ENCODE results near the gene DUSP9. TPM values are rescaled to one million over a fixed set of nuclear protein-coding genes. Genes with fewer than 3 reads are reported as not detected.
"Not testable (repeated sequence)": the region's sequence is repeated elsewhere in the genome, so short reads cannot be mapped to it uniquely, and the experiment has no call there.

The DUSP9 gene
- total RNA-seq, 1 experiment from 2014 or later, result 2.4 TPM

- H3K27ac ChIP-seq (ENCODE audit: insufficient read length, low read depth, low read length), result no peak overlapping the region
- no peak overlapping the region for H2BK15ac ChIP-seq (ENCODE audit: low read depth, low read length)
- H3K9me3 Mint-ChIP-seq, result peaks cover 60 to 61% of the 10 kb centered on the region in 2 experiments
- WGBS (ENCODE audit: extremely low coverage, insufficient read length, low lambda C conversion rate), result no CpG with 5 or more reads among the region's 12 CpGs
- H3K4me3 Mint-ChIP-seq, result no peak overlapping the region
- H3K4me2 ChIP-seq (ENCODE audit: insufficient read depth, insufficient read length, low read length), result no peak overlapping the region
- H3K4ac ChIP-seq (ENCODE audit: low read depth, low read length), result no peak overlapping the region
- H3K9me3 ChIP-seq (ENCODE audit: control insufficient read depth, low read depth, low read length), result peaks cover 6% of the 10 kb centered on the region
- 0 out of 3 replicates have a peak, but pooled peaks have one; percentile 13 for TF ChIP-seq CTCF (conservative IDR thresholded peaks at IDR 0.05)
- no peaks in the 10 kb centered on the region for H3K79me1 ChIP-seq (ENCODE audit: insufficient read depth, low read depth, low read length, poor library complexity, severe bottlenecking)
- no peak overlapping the region for H2BK120ac ChIP-seq (ENCODE audit: low read depth, low read length, poor library complexity, severe bottlenecking)
- H2AK5ac ChIP-seq (ENCODE audit: insufficient read length, low read length), result no peak overlapping the region
- no peak overlapping the region for H2BK5ac ChIP-seq (ENCODE audit: insufficient read length, low read length)
- H2AFZ ChIP-seq (ENCODE audit: low read length), result no peak overlapping the region
- no peak overlapping the region for H3K23ac ChIP-seq (ENCODE audit: insufficient read length, low read depth, low read length)
- no peak overlapping the region for H3T11ph ChIP-seq (ENCODE audit: low read length)
- no peak overlapping the region for H3K14ac ChIP-seq (ENCODE audit: insufficient read depth, low read length)
- H4K5ac ChIP-seq (ENCODE audit: insufficient read length, low read depth, low read length), result no peak overlapping the region
- H2BK20ac ChIP-seq (ENCODE audit: low read depth, low read length, poor library complexity, severe bottlenecking), result no peak overlapping the region
- H3K9ac ChIP-seq (ENCODE audit: extremely low read depth, insufficient read length, low read length), result no peak overlapping the region
- H2BK12ac ChIP-seq (ENCODE audit: insufficient read length, low read depth, low read length), result no peak overlapping the region
- no peaks in the 10 kb centered on the region for H4K20me1 ChIP-seq (ENCODE audit: control insufficient read depth, insufficient read depth, insufficient read length)
- H3K79me2 ChIP-seq (ENCODE audit: insufficient read depth, low read length), result no peaks in the 10 kb centered on the region
- H4K8ac ChIP-seq (replicated peaks; ENCODE audit: insufficient read length, low read depth, low read length), result no peak overlapping the region
- H4K91ac ChIP-seq (ENCODE audit: insufficient read length, low read depth, low read length), result no peak overlapping the region
- H3K4me1 ChIP-seq (ENCODE audit: insufficient read depth, low read length), result no peaks in the 10 kb centered on the region
- peaks cover 10 to 25% (median 20%) of the 10 kb centered on the region in 3 experiments for H3K36me3 Mint-ChIP-seq (ENCODE audit: insufficient read depth in 1 of 3, low read depth in 3 of 3)
- H3K23me2 ChIP-seq (ENCODE audit: insufficient read length, low read depth, low read length, poor library complexity, severe bottlenecking), result no peaks in the 10 kb centered on the region
- H3K4me1 Mint-ChIP-seq, result peaks cover 11 to 16% of the 10 kb centered on the region in 2 experiments
- H3K27ac Mint-ChIP-seq, result no peak overlapping the region
- no peaks in the 10 kb centered on the region; the same call in 1 of the 2 replicates for H3K27me3 Mint-ChIP-seq (ENCODE audit: low read depth)
- no peaks in the 10 kb centered on the region for H3K27me3 ChIP-seq (ENCODE audit: insufficient read depth, low read length)
- peak; percentile 22 for DNase-seq
- no peak overlapping the region for H3K18ac ChIP-seq (ENCODE audit: insufficient read length, low read depth, low read length)
- no peak overlapping the region for H3K56ac ChIP-seq (ENCODE audit: insufficient read length, low read depth, low read length)
Observed at GRCh38 chrX:153681175-153681574, 34.2 kb downstream of the DUSP9 start.

- not testable (repeated sequence) for H3K9me3 ChIP-seq (ENCODE audit: control insufficient read depth, low read depth, low read length); H3K79me1 ChIP-seq (ENCODE audit: insufficient read depth, low read depth, low read length, poor library complexity, severe bottlenecking); H3K14ac ChIP-seq (ENCODE audit: insufficient read depth, low read length); H4K91ac ChIP-seq (ENCODE audit: insufficient read length, low read depth, low read length); H2BK20ac ChIP-seq (ENCODE audit: low read depth, low read length, poor library complexity, severe bottlenecking); H4K8ac ChIP-seq (replicated peaks; ENCODE audit: insufficient read length, low read depth, low read length); H2BK15ac ChIP-seq (ENCODE audit: low read depth, low read length); H3T11ph ChIP-seq (ENCODE audit: low read length); H3K18ac ChIP-seq (ENCODE audit: insufficient read length, low read depth, low read length); H2AK5ac ChIP-seq (ENCODE audit: insufficient read length, low read length); H2AFZ ChIP-seq (ENCODE audit: low read length); H2BK12ac ChIP-seq (ENCODE audit: insufficient read length, low read depth, low read length); H3K56ac ChIP-seq (ENCODE audit: insufficient read length, low read depth, low read length); H3K4me1 ChIP-seq (ENCODE audit: insufficient read depth, low read length); H3K4me2 ChIP-seq (ENCODE audit: insufficient read depth, insufficient read length, low read length); H3K27ac ChIP-seq (ENCODE audit: insufficient read length, low read depth, low read length); H3K79me2 ChIP-seq (ENCODE audit: insufficient read depth, low read length); H3K27me3 ChIP-seq (ENCODE audit: insufficient read depth, low read length); H3K23ac ChIP-seq (ENCODE audit: insufficient read length, low read depth, low read length); H3K23me2 ChIP-seq (ENCODE audit: insufficient read length, low read depth, low read length, poor library complexity, severe bottlenecking); H2BK5ac ChIP-seq (ENCODE audit: insufficient read length, low read length); H3K27me3 Mint-ChIP-seq (ENCODE audit: low read depth); H2BK120ac ChIP-seq (ENCODE audit: low read depth, low read length, poor library complexity, severe bottlenecking); H4K20me1 ChIP-seq (ENCODE audit: control insufficient read depth, insufficient read depth, insufficient read length); H3K9ac ChIP-seq (ENCODE audit: extremely low read depth, insufficient read length, low read length); H4K5ac ChIP-seq (ENCODE audit: insufficient read length, low read depth, low read length); H3K4ac ChIP-seq (ENCODE audit: low read depth, low read length)
- peak; percentile 22 for DNase-seq
- Mint-ChIP-seq H3K4me3 (0 out of 5 replicates have a peak overlapping the region, but pooled peaks of 1 of the 2 experiments have one; percentile 42), H3K27ac (peak overlapping the region in 1 of 3 experiments; percentile 87; a peak in 2 of 7 replicates), H3K4me1 (peaks cover 17 to 22% of the 10 kb centered on the region in 2 experiments), H3K9me3 (peaks cover 56 to 61% of the 10 kb centered on the region in 2 experiments), H3K36me3 (ENCODE audit: insufficient read depth in 1 of 3, low read depth in 3 of 3) (peaks cover 14 to 28% (median 25%) of the 10 kb centered on the region in 3 experiments)
- no CpG with 5 or more reads among the region's 8 CpGs for WGBS (ENCODE audit: extremely low coverage, insufficient read length, low lambda C conversion rate)
Observed at GRCh38 chrX:153683486-153683885, 36.5 kb downstream of the DUSP9 start.
